Activated gamma-delta T cell treated with Interleukin-2 at 50 U/mL for 16 hours (primary cell): ENCODE measurements around the gene KCND1.

Experiments
- DNase-seq: peaks from one replicate; pipeline ENCODE4 v3.0.0-alpha.2; 2020

The KCND1 gene

DNA sequence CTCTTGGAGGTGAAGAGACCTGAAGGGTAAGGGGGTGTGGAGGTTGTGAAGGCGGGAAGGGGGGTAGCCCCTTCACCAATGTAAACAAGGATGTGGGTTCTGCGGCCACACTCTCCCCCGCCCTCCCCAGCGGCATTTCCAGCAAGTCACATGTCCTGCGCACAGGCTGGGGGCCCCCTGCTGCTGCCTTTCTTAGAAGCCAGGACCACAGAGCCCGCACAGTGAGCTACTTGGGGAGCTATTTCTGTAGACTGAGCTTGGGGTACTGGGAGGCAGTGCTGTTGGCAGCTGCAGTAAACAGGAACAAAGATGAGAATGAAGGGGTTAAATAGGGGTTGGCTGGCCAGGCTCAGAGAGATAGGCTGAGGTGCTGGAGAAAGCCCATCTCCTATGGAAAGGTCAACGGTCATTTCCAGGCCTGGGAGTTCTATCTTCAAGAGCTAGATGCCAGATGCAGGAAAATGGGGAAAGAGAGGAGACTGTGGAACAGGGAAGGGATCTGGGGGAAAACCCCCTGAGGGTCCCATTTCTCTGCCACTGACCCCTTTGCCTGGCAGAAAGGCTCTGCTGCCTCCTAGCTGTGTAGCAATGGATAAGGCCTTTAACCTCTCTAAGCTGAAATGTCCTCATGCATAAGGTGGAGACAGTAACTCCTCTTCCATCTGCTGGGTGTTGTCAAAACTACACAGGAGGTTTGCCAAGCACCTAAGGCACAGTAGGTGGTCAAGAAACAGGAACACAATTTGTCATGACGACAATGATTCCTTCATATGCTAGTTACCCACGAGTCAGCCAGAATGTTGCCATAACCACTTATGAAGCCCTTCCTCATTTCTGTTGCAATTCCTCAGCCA is 34.4 kb downstream of the KCND1 start:
- peak; percentile 92 for DNase-seq

DNA sequence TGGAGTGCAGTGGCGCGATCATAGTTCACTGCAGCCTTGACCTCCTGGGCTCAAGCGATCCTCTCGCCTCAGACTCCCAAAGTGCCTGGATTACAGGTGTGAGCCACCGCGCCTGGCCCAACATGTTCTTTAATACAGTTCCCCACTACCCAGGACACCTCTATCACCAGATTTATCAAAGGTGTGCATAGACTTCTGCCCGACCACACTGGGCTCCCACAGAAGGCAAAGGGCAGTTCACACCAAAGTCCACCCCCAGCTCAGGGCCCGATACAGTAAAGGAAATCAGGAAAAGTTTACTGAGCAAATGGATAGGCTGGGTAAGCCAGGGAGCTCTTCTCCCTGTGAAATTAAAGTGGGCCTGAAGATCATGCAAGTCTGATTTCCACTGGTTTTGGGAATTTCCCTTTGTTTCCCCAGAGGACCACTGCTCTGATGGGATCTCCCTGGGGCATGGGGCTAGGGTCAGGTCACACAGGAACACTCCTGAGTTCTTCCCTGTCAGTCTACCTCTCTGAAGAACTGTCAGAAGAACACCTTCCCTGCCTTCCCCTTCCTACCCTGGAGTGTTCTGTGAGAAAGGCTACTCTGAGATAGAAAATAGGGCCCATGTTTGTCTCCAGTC is 35.1 kb downstream of the KCND1 start:
- no peak for DNase-seq

- DNase-seq: no peak
These were observed 36.4 kb downstream of the KCND1 start for GRCh38 chrX:48935301-48935670.

DNA sequence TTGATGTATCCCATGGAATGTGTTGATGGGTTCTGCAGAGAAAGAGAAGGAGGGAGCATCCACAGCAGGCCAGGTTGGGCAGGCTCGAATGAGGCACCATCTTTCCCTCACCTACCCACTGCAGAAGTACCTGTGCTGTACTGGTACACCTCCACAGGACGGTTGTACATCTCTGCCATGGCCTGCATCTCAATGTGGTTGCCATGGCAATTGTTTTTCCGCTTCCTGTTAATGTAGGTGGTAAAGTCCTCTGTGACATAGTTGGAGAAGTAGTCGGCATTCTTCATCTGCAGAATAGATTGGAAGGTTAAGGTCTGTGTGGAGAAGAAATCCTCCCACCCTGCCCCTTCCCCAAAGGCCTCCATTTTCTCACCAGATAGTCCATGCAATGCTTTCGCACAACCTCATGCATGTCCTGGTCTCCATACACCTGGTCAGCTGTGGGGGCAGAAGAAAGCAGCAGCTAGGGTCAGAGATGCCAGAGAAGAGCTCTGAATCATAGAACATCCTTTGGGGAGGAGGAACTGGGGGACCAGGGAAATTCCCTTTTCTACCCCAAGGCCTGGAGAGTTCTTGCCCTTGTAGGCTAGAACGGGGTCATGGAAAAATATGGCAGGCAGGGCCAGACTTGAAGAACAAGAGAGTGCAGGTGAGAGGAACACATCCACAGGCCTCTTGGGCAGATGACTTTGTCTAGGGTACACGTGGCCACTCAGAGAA is 36.9 kb downstream of the KCND1 start:
- DNase-seq: no peak

GRCh38 chrX:48933757-48934156 is 37.9 kb downstream of the KCND1 start:
- no peak for DNase-seq

DNA sequence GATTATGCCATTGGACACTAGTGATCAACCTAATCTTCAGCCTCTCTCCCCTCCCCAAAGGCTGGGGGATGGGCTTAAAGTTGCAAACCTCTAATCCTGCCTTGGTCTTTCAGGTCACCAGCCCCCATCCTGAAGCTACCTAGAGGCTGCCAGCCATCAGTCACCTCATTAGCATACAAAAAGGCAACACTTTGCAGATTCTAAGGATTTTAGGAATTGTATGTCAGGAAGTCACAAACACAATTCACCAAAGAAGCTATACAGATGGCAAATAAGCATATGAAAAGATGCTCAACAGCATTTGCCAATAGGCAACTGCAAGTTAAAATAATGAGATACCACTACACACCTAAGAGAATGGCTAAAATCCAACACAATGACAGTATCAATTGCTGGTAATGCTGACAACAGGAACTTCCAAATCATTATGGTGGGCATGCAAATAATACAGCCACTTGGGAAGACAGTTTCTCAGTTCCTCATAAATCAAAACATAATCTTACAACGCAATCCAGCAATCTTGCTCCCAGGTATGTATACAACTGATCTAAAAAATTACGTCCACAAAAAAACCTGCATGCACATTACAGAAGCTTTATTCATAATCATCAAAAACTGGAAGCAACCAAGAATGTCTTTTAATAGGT is 43.8 kb downstream of the KCND1 start:
- no peak for DNase-seq

DNA sequence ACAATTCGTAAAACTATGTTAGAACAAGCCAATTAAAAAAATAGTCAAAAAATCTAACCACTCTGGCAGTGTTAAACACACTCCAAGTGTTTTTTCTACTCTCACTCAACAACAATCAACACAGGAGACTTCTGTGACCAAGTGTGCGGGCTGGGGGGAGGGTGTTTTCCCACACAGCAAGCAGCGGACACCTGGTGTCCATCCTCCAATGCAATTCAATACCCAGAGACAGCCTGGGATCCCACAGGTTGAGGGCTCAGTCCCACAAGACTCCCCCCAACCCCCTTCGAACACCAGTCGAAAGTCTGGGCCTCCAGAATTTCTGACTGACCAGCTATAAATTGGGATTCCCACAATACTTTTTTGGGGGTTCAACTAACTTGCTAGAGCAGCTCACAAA is 44.5 kb downstream of the KCND1 start:
- no peak for DNase-seq

DNA sequence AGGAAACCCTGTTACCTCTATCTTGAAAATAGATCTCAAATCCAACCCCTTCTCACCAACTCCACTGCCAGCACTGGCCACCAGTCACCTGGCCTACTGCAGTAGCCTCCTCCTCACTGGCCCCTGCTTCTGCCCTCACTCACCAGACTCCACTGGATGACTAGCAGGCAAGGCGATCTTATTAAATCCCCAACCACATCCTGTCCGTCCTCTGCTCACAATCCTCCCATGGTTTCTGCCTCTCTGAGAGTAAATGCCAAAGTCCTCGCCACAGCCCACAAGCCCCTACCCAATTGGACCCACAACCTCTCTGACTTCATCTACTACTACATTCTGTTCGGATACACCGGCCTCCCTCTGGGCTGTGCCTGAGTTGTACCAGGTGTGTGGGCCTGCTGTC is 47.4 kb downstream of the KCND1 start:
- DNase-seq: no peak

GRCh38 chrX:48923771-48924170 is 47.9 kb downstream of the KCND1 start:
- no peak for DNase-seq

- no peak for DNase-seq
These were observed 50.9 kb downstream of the KCND1 start for GRCh38 chrX:48920718-48921104.

DNA sequence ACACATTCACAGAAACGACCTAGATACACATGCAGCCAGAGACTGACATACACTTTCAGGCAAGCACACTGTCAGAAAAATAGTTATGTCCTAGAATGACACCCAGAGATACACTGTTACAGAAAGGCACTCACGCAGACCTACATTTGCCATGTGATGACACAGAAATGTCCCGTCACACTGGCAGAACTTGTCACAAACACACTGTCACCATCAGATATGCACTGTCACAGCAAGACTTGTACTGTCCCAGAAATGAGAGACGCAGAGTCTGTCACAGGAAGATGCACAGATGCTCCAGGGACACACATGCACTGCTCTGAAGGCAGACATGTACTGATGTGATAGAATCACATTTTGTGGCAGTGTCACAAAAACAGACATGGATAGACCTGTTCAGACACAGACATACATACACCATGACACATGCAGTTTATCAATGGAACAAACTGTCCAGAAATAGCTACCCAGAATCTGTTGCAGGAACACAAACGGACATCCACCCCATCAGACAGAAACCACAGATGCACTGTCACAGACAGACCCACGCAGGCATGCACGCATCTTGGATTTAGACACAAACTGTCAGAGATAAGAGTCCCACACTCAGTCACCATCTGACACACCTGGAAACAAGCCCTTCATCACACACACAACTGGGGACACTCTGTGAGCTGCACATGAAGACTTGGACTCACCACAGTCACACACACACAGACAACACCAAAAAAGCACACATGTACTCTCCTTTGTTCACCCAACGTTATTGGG is 51.5 kb downstream of the KCND1 start:
- no peak for DNase-seq

GRCh38 chrX:48919360-48919841 is 52.2 kb downstream of the KCND1 start:
- no peak for DNase-seq

GRCh38 chrX:48918643-48919340 is 52.9 kb downstream of the KCND1 start, which contains the start of gene PIM2:
TSS of gene PIM2 (minus strand) at chrX:48919024. CDS start at chrX:48918834, 190 bp downstream.
- peak; percentile 91 for DNase-seq

GRCh38 chrX:48918301-48918642 is 53.4 kb downstream of the KCND1 start:
- DNase-seq: no peak

- peak; percentile 83 for DNase-seq
These were observed 54.3 kb downstream of the KCND1 start for GRCh38 chrX:48917139-48918001.

DNA sequence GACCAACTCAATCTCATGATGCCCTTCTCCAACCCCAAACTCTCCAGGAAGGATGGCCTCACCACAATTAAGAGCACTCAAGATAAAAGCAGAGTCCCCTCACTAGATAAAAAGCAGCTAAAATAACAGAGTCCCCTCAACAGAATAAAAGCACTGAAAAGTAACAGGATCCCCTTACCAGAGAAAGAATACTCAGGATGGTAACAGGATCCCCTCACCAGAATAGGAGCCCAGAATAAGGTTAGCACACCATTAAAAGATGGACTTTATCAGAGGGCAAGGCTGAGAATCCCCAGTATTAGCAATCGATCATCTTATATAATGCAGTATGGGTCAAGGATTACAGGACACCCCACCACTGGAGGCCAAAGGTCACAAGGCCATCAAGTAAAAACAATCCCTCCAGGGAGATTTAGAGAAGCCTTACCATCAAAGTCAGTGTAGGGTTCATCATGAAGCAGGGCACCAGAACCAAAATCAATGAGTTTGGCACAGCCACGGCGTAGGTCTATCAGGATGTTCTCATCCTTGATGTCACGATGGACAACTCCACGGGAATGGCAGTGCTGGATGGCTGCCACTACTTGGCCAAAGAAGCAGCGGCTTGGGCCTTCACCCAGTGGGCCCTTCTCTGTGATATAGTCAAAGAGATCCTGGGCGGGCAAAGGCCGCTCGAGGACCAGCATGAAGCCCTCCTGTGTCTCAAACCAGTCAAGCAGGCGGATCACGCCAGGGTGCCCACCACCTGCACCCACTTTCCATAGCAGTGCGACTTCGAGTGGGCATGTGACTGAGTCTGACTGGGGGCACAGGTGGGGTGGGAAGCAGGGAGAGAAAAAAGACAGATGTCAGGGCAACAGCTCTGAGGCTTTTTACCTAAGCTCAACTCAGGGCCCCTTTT is 56.8 kb downstream of the KCND1 start:
- no peak for DNase-seq

GRCh38 chrX:48913605-48914366 is 57.9 kb downstream of the KCND1 start:
- DNase-seq: no peak

DNA sequence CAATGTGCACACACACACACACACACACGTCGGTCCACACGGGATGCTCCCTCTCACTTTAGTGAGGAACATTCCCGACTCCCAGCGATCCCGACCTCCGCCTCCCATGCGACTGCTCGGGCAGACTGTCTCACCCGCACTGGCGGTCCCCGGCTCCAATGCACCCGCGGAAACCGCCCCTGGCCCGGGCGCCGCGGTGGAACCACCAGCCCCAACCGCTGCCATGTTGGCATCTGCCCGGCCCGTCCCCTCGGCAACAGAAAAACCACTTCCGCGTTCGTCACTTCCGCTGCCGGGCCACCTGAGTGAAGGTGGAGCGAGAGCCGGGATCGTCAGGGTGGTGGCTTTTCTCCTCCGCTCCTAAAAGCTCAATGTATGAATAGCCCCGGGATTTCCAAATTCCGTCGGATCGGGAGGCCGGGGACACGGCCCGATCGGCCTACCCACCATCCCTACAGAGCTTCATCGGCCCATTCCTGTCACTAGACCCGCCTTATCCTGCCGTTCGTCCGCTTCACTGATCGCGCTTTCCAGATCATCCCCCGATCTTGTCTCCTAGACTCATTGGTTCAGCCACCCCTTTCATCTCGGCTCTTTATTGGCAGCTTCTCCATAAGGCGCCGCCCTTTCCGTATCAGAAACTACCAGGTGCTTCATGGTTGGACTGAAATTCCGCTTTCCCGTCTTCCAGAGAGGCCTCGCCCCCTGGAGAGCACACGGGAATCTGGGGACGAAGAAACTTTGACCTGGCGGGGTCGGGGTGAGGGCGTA is 60.0 kb downstream of the KCND1 start, which contains the start of gene SLC35A2:
SLC35A2 (minus strand) TSS at position 235 of the 771 bp plus-strand sequence; CDS start at position 225, 10 bp downstream.
- DNase-seq: peak; percentile 84
